Kidney (tissue), 14 donors: ENCODE results near the gene PEX10. TPM values are rescaled to one million over a fixed set of nuclear protein-coding genes. Genes with fewer than 3 reads are reported as not detected.

Experiments used
- DNase-seq, 5 donors: peaks; one replicate each; pipeline ENCODE4 v3.0.0-alpha.2; 2013 to 2020
- FAIRE-seq: peaks from 2 replicates; lab custom pipeline; 2012; peaks lifted over from hg19 to GRCh38; lab: Jason Lieb, UNC
- H3K27ac ChIP-seq, 2 donors: one replicate each; pipeline ENCODE4 v1.7.0; 2013; ENCODE audit warnings: low read depth in 2 of 2, low read length in 2 of 2, inconsistent platforms in 1 of 2
- H3K27me3 ChIP-seq: one replicate; pipeline ENCODE4 v1.7.1; 2013; ENCODE audit warnings: low read length, inconsistent platforms; ENCODE audit not compliant: control insufficient read depth, insufficient read depth
- H3K36me3 ChIP-seq, 3 donors: one replicate each; pipeline versions ENCODE4 v1.7.0 to v1.7.1; 2013; ENCODE audit warnings: low read length in 3 of 3, control low read depth in 1 of 3, inconsistent platforms in 1 of 3; ENCODE audit not compliant: insufficient read depth in 3 of 3, control insufficient read depth in 2 of 3
- H3K4me1 ChIP-seq, 3 donors: one replicate each; pipeline versions ENCODE4 v1.7.0 to v1.7.1; 2013; ENCODE audit warnings: low read length in 3 of 3, inconsistent platforms in 1 of 3, low read depth in 1 of 3; ENCODE audit not compliant: control insufficient read depth in 2 of 3, insufficient read depth in 2 of 3
- H3K4me3 ChIP-seq, 3 donors: one replicate each; pipeline versions ENCODE4 v1.7.0 to v1.8.1; 2013; ENCODE audit warnings: low read length in 3 of 3, control low read depth in 1 of 3, inconsistent platforms in 1 of 3
- H3K9ac ChIP-seq, 3 donors: one replicate each; pipeline versions ENCODE4 v1.7.0 to v1.7.1; 2013; ENCODE audit warnings: low read length in 3 of 3, control low read depth in 1 of 3, inconsistent platforms in 1 of 3
- H3K9me3 ChIP-seq, 3 donors: one replicate each; pipeline versions ENCODE4 v1.7.0 to v1.7.1; 2013; ENCODE audit warnings: low read length in 3 of 3, control low read depth in 1 of 3, inconsistent platforms in 1 of 3; ENCODE audit not compliant: control insufficient read depth in 2 of 3, insufficient read depth in 1 of 3
- CTCF ChIP-seq: IDR thresholded peaks from 3 replicates; pipeline ENCODE4 v1.5.1; 2012; ENCODE audit warnings: mild to moderate bottlenecking, moderate library complexity, borderline replicate concordance; ENCODE audit not compliant: insufficient read depth; ENCODE audit errors: extremely low read depth
- intact Hi-C: fragments of 100-400 bp; cut with DNase I; formaldehyde crosslinking; loops from one replicate; pipeline ENCODE4 v1.11.1; 2022
- polyA plus RNA-seq: library from polyadenylated mRNA; stranded (reverse); fragments of 350-450 nt; fragmentation: Illumina TruSeq; extraction: RNeasy Lipid Tissue Mini Kit (QIAGEN cat#74804); gene quantifications from one replicate; pipeline ENCODE4 v1.2.3, GENCODE V29; 2014; ENCODE audit warnings: low read depth, low replicate concordance; ENCODE audit not compliant: insufficient read depth
- total RNA-seq: library from RNA; stranded (reverse); fragmentation: NEBNext Ultra II Directional; extraction: Animal tissue kit (Norgen Biotek cat#: 25700); gene quantifications from one replicate; pipeline ENCODE4 v1.2.1, GENCODE V29; 2021
- donor health status: control.
- donor health status: control.
- donor health status: control.
- donor health status: control.
- donor health status: control.
- donor health status: DM: yes; HTN: yes; CAD: no.
- donor health status: Normal renal cell carcinoma (clear cell type).

Gene PEX10
- total and polyA plus RNA-seq, 2 donors from 2014 or later: 25.6 to 26.8 TPM

- no peaks in the 10 kb centered on the region for H3K4me1 ChIP-seq
- no peak overlapping the region for H3K9ac ChIP-seq
- no peak for TF ChIP-seq CTCF
- DNase-seq (no peak), FAIRE-seq (peak; percentile 33)
- H3K4me3 ChIP-seq: no peak overlapping the region
- H3K27me3 ChIP-seq: no peaks in the 10 kb centered on the region
- no peak overlapping the region for H3K27ac ChIP-seq
- H3K36me3 ChIP-seq: no peaks in the 10 kb centered on the region
- intact Hi-C loops: no loop called here
- H3K9me3 ChIP-seq: peaks cover 0 to 4% (median 0%) of the 10 kb centered on the region in 3 donors
Observed at GRCh38 chr1:2363847-2364513, 48.4 kb downstream of the PEX10 start.

- TF ChIP-seq CTCF: no peak
- Histone ChIP-seq H3K27me3 (no peaks in the 10 kb centered on the region), H3K36me3 (no peaks in the 10 kb centered on the region), H3K27ac (no peak overlapping the region), H3K9me3 (peaks cover 0 to 4% (median 0%) of the 10 kb centered on the region in 3 donors), H3K9ac (no peak overlapping the region), H3K4me3 (no peak overlapping the region), H3K4me1 (no peaks in the 10 kb centered on the region)
- FAIRE-seq (no peak), DNase-seq (peak in 3 of 5 donors; percentile 35 to 47 (median 37))
- intact Hi-C loops: no loop called here
Observed at GRCh38 chr1:2360588-2361364, 51.6 kb downstream of the PEX10 start.

DNA sequence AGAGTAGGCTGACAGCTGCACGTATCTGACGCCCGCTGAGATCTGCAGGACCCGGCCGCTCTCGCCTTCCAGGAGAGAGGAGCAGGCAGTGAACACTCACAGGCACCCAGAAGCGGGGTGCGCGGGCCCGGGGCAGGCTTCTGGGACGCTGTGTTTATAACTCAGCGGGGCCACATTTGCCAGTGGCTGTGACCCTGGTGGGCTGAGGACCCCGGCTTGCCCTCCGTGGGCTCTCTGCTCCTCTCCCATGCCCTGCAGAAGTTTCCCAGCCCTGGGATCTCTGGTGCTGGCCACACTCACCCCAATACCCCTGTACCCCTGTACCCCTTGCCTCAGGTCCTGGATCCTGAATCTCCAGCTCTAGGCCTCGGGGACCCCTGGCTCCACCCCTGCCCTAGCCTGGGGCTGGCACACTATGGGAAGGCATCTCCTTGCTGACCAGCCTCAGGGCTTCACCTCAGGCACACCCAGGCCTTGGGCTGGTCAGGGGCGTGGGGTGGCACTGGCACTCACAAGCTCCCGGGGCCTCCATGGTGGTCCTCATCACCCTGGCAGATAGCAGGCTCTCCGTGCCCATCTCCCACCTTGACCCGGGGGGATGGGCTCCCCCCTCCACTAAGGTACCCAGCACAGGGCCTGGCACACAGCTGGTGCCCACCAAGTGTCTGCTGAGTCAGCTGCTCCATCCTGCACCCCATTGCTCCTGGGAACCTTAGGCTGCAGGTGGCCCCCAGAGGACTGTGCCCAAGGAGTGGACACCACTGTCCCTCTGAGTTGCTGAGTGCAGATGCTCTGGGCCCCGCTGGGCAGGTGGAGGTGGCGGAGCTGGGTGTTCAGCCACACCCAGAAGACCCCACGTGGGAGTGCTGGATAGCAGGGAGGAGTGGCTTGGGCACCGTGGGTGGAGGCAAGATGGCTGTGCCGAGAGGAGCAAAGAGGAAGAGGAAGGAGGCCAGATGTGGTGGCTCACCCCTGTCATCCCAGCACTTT, 53.4 kb downstream of the PEX10 start:
- DNase-seq: peak in 1 of 5 donors; percentile 64
- no peak for TF ChIP-seq CTCF
- no peak overlapping the region for H3K4me3 ChIP-seq
- FAIRE-seq: no peak
- H3K27ac ChIP-seq: no peak overlapping the region
- H3K36me3 ChIP-seq: no peaks in the 10 kb centered on the region
- H3K27me3 ChIP-seq: no peaks in the 10 kb centered on the region
- H3K9ac ChIP-seq: no peak overlapping the region
- H3K4me1 ChIP-seq: no peaks in the 10 kb centered on the region
- intact Hi-C loops: no loop called here
- peaks cover 0 to 1% (median 0%) of the 10 kb centered on the region in 3 donors for H3K9me3 ChIP-seq
